Ureter (tissue), 1 donor: Measurements from ENCODE around the gene LDLRAD2. TPM values are rescaled to one million over a fixed set of nuclear protein-coding genes. Genes with fewer than 3 reads are reported as not detected.
"Not testable (repeated sequence)": the region's sequence is repeated elsewhere in the genome, so short reads cannot be mapped to it uniquely, and the experiment has no call there.

Experiments
- DNase-seq: peaks from one replicate; pipeline ENCODE4 v3.0.0-alpha.2; 2020; ENCODE audit warnings: low spot score
- total RNA-seq: library from RNA; stranded (reverse); gene quantifications from one replicate; pipeline ENCODE4 v1.2.4, GENCODE V29; 2023
- donor health status: DM: yes; HTN: yes; CAD: no.

LDLRAD2 gene, protein sequence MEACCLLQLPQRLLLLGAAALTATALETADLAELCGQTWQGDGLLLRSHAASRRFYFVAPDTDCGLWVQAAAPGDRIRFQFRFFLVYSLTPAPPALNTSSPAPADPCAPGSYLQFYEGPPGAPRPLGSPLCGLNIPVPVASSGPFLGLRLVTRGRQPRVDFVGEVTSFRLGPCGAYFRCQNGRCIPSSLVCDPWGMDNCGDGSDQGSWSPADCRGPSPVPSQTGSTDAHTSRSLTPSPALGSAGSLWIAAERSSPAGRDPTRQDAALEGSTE
- 1.1 TPM for total RNA-seq

DNA sequence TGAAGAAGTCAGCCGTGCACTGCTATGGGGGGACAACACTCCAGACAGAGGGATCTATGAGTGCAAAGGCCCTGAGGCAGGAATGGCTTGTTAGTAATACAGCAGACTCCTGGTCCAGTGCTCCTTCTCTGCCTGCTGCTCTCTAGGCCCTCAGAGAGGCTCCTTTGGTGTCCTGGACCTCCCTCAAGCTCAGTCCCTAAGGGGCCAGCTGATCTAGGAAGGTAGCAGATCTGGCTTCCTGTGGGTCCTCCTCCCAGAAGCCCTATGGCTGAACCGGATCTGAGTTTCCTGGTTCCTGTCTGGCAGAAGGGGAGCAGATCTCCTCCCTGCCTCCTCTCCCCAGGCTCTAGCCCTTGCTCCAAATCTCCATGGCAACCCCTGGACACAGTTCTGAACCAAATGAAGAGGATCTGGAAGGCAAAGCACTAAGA, at the start of gene LDLRAD2:
TSS of gene LDLRAD2 (plus strand) at position 391 of the 431 bp plus-strand sequence. CDS start 187 bp downstream, outside the sequence.
- peak; percentile 62 for DNase-seq

DNA sequence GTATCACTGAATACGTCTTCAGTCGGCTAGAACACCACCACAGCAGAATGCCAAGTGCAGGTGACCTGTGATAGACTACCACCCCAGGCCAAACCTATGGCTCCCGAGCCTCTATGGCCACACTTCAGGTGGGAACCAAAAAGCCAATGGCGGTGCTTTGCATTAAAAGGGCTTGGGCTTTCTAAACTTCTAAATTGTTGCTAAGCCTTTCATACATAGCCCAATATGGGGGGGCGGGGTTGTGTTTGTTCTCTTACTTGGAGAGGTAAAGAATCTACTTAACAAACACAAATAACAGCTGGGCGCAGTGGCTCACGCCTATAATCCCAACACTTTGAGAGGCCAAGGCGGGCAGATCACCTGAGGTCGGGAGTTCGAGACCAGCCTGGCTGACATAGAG, 48.8 kb upstream of the LDLRAD2 start:
- DNase-seq: no peak

DNA sequence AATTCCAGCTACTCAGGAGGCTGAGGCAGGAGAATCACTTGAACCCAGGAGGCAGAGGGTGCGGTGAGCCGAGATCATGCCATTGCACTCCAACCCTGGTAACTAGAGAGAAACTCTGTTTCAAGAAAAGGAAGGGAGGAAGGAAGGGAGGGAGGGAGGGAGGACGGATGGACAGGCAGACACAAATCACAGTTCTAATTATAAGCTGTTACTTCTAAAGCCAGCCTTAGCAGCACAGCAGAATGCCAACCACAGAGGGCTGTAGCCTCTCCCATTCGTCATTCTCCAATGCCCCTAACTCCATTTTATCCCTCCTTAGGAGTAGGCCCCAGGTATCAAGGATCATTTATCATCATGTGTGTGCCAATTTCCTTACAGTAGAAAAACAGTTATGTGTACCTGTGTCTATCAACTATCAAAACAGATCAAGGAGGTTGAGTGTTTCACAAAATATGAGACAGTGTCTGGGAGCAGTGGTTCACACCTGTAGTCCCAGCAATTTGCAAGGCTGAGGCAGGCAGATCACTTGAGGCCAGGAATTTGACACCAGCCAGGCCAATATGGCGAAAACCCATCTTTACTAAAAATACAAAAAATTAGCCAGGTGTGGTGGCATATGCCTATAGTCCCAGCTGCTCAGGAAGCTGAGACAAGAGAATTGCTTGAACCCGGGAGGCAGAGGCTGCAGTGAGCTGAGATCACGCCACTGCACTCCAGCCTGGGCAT, 48.2 kb upstream of the LDLRAD2 start:
- no peak for DNase-seq

DNA sequence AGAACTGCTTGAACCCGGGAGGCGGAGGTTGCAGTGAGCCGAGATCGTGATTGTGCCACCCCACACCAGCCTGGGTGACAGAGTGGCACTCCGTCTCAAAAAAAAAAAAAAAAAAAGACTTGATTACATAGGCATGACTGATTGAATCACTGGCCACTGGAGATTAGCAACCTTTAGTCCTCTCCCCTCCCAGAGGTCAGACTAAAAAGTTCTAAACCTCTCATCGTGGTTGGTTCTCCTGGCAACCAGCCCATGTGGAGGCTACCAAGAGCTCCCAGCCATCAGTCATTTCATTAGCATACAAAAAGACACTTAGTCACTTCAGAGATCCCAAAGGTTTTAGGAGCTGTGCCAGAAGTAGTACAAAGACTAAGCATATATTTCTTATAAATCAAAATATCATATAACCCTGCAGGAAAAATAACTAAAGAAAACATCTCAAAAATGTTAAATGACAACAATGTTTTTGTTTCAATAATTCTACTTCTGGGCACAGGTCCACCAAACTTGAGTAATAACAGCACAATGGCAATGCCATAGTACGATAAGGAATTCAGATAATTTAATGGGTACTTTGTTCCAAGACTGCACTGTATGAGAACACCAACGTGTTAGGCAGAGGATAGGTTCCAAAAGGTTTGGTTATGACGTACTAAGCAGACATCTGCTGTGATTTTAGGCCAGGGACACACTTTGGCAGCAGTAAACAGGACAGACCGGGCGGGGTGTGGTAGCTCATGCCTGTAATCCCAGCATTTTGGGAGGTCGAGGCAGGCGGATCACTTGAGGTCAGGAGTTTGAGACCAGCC, 47.2 kb upstream of the LDLRAD2 start:
- DNase-seq: no peak

DNA sequence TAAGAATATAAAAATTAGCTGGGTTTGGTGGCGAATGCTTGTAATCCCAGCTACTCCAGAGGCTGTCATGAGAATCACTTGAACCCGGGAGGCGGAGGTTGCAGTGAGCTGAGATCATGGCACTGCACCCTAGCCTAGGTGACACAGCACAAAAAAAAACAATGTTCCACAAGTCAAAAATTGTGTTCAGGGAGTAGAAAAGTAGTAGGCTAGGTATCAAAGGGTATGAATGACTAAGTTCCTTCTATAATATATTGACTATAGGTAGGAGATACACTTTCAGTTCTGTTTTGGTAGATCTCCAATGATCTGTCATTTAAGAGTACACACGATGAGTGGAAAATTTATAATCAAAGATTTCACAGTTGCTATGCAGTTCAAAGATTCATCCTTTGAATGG, 45.9 kb upstream of the LDLRAD2 start:
- DNase-seq: no peak

DNA sequence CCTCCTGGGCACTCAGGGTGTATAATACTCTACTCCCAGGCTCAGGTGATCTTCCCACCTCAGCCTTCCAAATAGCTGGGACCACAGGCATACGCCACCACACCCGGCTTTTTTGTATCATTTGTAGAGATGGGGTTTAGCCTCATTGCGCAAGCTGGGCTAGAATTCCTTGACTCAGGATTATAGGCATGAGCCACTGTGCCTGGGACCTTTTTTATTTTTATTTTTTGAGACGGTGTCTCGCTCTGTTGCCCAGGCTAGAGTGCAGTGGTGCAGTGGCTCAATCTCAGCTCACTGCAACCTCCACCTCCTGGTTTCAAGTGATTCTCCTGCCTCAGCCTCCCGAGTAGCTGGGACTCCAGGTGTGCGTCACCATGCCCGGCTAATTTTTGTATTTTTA, 45.0 kb upstream of the LDLRAD2 start:
- DNase-seq: not testable (repeated sequence)

DNA sequence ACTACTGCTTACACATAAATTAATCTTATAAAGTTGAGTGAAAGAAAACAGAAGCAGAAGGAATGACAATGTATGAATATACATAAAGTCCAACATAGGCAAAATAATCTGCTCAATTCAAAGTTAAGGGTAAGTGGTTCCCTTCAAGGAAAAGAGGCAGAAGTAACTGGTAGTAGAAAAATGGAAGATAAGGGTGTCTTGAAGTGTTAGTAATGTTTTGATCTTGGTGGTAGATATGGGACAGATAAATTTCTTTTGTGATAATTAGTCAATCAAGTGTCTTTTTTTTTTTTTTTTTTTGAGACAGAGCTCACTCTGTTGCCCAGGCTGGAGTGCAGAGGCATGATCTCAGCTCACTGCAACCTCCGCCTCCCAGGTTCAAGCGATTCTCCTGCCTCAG, 41.9 kb upstream of the LDLRAD2 start:
- DNase-seq: no peak

DNA sequence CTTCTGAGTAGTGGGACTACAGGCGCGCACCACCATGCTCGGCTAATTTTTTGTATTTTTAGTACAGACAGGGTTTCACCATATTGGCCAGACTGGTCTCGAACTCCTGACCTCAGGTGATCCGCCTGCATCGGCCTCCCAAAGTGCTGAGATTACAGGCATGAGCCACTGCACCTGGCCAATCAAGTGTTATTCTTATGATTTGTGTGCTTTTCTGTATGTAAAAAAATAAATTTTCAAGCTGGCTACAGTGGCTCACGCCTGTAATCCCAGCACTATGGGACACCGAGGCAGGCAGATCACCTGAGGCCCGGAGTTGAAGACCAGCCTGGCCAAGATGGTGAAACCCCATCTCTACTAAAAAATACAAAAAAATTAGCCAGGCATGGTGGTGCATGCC, 41.5 kb upstream of the LDLRAD2 start:
- DNase-seq: not testable (repeated sequence)

DNA sequence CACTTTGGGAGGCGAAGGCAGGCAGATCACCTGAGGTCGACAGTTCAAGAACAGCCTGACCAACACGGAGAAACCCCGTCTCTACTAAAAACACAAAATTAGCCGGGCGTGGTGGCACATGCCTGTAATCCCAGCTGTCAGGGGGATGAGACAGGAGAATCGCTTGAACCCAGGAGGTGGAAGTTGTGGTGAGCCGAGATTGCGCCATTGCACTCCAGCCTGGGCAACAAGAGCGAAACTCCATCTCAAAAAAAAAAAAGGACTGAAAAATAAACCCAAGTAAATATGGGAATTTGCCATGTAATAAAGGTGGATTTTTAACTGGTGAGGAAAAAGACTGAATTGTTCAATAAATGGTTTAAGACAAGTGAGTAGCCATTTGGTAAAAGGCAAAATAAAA, 40.4 kb upstream of the LDLRAD2 start:
- peak; percentile 33 for DNase-seq

DNA sequence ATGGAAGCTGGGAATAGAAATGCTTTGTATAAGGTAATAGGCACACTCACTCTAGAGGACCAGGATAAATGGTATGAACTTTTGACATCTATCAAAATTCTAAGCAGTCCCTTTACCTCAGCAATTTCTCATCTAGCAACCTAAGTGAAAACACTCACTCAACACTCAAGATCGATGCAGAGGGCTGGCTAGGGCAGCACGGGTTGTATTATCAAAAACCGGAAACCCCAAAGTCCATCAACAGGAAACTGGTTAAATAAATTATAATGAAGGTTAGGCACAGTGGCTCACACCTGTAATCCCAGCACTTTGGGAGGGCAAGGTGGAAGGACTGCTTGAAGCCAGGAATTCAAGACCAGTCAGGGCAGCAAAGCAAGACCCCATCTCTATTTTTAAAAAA, 38.5 kb upstream of the LDLRAD2 start:
- DNase-seq: no peak

DNA sequence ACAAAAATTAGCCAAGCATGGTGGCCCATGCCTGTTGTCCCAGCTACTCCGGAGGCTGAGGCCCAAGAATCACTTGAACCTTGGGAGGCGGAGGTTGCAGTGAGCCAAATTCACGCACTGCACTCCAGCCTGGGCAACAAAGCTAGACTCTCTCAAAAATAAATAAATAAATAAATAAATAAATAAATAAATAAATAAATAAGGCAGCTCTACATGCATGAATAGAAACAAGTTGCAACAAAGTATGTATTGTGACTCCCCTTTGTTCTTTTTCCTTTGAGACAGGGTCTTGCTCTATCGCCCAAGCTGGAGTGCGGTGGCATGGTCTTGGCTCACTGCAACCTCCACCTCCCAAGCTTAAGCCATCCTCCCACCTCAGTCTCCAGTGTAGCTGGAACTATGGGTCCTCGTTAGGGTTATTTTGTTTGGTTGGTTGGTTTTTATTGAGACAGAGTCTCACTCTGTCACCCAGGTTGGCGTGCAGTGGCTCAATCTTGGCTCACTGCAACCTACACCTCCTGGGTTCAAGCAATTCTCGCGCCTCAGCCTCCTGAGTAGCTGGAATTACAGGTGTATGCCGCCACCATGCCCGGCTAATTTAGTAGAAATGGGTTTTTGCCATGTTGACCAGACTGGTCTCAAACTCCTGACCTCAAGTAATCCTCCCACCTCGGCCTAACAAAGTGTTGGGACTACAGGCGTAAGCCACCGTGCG, 37.1 kb upstream of the LDLRAD2 start:
- no peak for DNase-seq

DNA sequence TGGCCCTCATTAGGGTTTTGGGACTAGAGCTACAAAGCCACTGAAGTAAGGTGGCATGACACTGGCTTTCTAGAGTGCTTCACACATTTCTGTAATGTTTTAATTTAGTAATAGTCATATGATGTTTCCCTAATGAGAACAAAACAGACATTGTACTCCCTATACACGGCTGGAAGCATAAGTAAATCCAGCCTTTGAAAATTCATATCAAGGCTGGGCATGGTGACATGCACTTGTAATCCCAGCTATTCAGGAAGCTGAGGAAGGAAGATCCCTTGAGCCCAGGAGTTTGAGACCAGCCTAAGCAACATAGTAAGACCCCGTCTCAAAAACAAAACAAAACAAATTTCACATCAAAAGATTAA, 36.5 kb upstream of the LDLRAD2 start:
- DNase-seq: no peak

DNA sequence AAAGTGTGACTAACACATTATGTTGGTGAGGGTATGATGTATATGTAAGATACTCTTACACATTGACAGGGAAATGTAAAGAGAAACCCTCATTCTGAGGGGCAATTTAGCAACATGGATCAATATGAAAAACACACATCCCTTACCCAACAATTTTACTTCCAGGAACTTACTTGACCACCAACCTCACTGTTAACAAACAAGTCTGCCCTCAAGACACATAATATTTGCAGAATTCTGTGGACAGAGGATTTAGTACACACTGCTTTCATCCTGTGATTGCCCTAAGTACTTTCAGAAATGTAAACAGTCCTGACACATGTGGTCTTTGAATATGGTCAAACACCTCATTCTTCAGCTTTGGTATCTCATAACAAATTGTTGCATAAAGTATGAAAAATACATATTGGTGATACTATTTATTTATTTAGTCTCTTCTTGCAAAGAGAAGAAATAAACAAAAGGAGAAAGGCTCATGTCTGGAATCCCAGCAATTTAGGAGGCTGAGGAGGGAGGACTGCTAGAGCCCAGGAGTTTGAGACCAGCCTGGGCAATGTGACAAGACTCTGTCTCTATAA, 36.0 kb upstream of the LDLRAD2 start:
- no peak for DNase-seq

DNA sequence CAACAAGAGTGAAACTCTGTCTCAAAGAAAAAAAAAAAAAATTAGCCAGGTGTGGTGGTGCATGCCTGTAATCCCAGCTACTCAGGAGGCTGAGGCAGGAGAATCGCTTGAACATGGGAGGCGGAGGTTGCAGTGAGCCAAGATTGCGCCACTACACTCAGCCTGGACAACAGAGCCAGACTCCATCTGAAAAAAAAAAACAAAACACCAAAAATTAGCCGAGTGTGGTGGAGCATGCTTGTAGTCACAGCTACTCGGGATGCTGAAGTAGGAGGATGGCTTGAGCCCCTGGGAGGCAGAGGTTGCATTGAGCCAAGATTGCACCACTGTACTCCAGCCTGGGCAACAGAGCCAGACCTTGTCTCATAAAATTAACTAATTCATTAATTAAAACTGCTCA, 35.1 kb upstream of the LDLRAD2 start:
- DNase-seq: not testable (repeated sequence)

DNA sequence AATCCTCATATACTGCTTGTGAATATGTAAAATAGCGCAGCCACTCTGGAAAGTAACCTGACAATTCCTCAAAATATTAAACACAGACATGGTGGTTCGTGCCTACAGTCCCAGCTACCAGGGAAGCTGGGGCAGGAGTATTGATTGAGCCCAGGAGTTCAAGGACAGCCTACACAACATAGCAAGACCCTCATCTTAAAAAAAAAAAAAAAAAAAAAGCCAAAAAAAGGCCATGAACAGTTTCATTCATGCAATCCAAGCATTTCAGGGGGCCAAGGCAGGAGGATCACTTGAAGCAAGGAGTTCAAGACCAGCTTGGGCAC, 33.7 kb upstream of the LDLRAD2 start:
- no peak for DNase-seq

DNA sequence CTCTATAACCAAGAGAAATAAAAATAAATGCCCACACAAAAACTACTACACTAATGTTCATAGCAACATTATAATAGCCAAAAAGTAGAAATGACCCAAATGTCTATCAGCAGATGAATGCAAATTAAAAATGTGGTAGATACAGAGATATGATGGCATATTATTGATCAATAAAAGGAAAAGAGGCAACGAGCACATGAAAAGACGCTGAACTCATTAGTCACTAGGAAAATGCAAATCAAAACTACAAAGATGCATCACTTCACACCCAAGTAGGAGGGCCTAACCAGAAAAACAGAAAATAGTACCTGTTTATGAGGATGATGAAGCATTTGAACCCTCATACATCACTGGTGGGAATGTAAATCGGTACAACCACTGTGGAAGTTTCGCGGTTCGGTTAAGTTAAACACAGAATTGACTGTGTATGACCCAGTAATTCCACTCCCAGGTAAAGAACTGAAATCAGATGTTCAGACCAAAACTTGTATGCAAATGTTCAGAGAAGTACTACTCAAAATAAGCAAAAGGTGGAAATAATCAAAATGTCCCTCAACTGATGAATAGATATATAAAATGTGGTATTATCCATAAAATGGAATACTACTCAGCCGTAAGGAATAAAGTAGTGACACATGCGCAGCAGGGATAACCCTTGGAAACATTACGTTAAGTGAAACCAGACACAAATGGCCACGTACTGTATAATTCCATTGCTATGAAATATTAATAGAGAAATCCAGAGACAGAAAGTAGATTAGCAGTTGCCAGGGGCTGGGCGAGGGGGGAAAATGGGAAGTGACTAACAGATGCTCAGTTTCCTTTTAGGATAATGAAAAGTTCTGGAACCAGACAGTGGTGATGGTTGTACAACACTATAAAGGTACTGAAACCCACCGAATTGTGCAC, 32.2 kb upstream of the LDLRAD2 start:
- no peak for DNase-seq

DNA sequence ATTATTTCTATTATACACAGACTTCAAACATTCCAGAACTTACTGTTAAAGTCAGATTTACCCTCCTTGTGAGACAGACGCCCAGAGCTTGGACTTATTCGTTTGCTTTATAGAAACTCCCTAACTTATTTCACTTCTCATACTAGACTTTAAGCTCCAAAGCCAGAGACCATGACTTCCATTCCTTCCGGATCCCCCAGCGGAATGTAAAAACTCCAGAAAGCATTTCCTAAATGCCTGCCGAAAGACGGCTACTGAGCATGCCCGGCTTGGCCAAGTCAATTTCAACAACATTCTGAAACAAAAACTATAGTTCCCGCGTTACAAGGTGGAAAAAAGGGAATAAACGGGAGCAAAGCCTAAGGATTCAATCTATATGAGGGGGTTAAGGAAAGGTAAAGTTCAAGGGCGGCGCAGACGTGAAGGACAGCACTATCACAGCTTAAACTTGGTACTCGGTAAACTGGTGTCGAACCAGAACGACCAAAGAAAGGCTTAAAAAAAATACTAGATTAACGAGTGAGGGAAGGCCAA, 30.2 kb upstream of the LDLRAD2 start:
- DNase-seq: no peak

DNA sequence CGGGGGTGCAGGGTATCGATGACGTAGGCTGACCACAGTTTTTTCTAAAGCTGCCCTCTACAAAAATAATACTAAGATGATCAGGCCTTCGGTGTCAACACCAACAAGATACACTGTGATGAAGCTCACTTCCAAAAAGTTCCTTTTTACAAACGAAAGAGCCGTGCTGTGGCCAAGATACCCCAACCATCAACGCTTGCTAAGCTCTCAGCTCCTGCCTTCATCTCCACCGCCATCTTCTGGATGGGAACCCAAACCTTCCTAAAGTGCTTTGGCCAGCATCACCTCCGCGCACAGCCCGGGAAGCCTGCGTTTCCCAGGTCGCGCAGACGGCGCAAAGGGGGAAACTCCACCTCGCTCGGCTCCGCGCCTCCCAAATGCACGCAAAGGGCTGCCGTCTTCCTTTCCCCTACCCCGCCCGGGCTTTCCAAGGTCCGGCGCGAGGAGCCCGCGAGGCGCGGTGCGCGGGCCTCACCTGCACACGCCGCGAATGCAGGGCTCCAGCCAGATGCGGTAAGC, 29.7 kb upstream of the LDLRAD2 start:
- peak; percentile 56 for DNase-seq

DNA sequence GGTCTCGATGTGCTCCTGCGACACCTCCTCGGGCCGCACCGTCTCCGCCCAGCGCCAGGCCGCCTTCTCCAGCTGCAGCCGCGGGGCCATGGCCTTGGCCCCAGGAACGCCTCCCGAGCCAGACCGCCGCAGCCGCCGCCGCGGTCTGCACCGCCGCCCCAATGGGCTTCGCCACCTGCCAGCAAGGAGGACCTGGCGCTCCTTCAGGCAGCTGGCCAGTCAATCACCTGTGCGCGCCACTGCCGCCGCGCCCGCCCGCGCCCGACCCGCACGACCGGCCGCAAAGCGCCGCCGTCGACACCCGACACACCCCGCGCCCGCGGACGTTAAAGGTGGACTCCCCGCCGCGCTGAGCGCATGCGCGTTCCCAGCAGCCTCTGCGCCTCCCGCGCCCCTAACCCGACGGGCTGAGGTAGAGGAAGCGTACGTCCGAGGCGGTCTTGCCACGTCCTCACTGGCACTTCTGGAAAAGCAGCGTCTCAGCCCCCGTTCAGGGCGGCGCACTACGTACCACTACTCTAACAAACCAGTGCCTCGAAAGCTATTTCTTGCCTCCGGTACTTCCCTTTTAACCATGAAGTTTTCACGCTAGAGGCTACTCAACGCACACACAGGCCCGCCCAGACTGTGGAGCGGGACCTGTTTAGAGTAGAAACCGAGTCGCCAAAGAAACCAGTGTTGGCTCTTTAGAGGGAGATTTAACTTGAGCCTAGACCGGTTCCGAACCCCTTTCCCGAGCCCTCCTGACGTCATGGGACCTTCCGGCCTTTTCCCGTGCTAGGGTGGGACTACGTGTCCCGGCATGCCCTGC, 29.0 kb upstream of the LDLRAD2 start, which contains the start of gene USP48:
TSS of gene USP48 (minus strand) at position 282 of the 811 bp plus-strand sequence. CDS start at position 90, 192 bp downstream.
- DNase-seq: peak; percentile 98
